ENCODE measurements around the gene NRG3. TPM values are rescaled to one million over a fixed set of nuclear protein-coding genes. Genes with fewer than 3 reads are reported as not detected.

Gene NRG3
- total RNA-seq, 1 experiment from 2014 or later, result not detected

DNA sequence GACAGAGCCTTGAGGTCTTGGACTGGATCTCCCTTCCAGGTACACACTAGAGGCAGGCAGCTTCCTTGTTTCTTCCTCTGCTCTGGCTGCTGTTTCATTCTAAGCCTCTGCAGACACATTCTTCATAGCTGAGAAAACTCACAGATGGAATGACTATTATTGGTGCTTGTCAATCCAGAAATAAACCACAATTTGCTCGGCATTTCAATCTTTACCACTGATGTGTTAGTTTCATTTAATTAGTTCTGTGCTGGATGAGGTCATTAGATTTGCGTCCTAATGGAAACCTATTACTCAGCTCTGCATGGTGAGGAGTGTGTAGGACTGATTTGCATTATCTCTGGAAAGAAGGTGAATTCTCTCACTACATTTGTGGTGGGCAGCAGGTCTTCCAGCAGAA is 392.5 kb downstream of the NRG3 start:
- H3K4me1 ChIP-seq (ENCODE audit: control insufficient read depth in 1 of 2, insufficient read depth in 2 of 2, low read length in 2 of 2), result no peaks in the 10 kb centered on the region
- TF ChIP-seq ZNF274 (IDR thresholded peaks at IDR 0.05; ENCODE audit: low read depth, low read length) (no peak), SP1 (IDR thresholded peaks at IDR 0.05; ENCODE audit: low read depth) (no peak), RAD21 (IDR thresholded peaks at IDR 0.05; ENCODE audit: low read depth) (no peak), POLR2AphosphoS5 (IDR thresholded peaks at IDR 0.05; ENCODE audit: low read depth, low read length) (no peak), FOSL1 (IDR thresholded peaks at IDR 0.05; ENCODE audit: low read depth) (no peak)
- TF ChIP-seq, protein P1, sequence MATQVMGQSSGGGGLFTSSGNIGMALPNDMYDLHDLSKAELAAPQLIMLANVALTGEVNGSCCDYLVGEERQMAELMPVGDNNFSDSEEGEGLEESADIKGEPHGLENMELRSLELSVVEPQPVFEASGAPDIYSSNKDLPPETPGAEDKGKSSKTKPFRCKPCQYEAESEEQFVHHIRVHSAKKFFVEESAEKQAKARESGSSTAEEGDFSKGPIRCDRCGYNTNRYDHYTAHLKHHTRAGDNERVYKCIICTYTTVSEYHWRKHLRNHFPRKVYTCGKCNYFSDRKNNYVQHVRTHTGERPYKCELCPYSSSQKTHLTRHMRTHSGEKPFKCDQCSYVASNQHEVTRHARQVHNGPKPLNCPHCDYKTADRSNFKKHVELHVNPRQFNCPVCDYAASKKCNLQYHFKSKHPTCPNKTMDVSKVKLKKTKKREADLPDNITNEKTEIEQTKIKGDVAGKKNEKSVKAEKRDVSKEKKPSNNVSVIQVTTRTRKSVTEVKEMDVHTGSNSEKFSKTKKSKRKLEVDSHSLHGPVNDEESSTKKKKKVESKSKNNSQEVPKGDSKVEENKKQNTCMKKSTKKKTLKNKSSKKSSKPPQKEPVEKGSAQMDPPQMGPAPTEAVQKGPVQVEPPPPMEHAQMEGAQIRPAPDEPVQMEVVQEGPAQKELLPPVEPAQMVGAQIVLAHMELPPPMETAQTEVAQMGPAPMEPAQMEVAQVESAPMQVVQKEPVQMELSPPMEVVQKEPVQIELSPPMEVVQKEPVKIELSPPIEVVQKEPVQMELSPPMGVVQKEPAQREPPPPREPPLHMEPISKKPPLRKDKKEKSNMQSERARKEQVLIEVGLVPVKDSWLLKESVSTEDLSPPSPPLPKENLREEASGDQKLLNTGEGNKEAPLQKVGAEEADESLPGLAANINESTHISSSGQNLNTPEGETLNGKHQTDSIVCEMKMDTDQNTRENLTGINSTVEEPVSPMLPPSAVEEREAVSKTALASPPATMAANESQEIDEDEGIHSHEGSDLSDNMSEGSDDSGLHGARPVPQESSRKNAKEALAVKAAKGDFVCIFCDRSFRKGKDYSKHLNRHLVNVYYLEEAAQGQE (IDR thresholded peaks at IDR 0.05; ENCODE audit: low read depth), result no peak
- TF ChIP-seq, protein P2, sequence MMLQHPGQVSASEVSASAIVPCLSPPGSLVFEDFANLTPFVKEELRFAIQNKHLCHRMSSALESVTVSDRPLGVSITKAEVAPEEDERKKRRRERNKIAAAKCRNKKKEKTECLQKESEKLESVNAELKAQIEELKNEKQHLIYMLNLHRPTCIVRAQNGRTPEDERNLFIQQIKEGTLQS (IDR thresholded peaks at IDR 0.05), result no peak
- no peaks in the 10 kb centered on the region for H4K20me1 ChIP-seq (ENCODE audit: insufficient read depth)
- H3K9me2 ChIP-seq (ENCODE audit: insufficient read depth), result no peaks in the 10 kb centered on the region
- DNase-seq (ENCODE audit: low read depth, low spot score), result no peak
- POLR2A ChIA-PET, result no interaction called here
- RAD21 ChIA-PET (ENCODE audit: low non-redundant PET in 1 of 2, low total read pairs in 2 of 2, uncharacterized antibody in 2 of 2, unreplicated experiment in 2 of 2), result no interaction called here
- no peaks in the 10 kb centered on the region for H3K36me3 ChIP-seq (ENCODE audit: control insufficient read depth in 1 of 2, insufficient read depth in 2 of 2, low read length in 2 of 2)
- H3K4me3 ChIP-seq (replicated peaks in 1 of 2; ENCODE audit: low read depth in 1 of 2, low read length in 2 of 2), result no peak overlapping the region
- CTCF ChIA-PET, result no interaction called here
- H3K9me3 ChIP-seq (ENCODE audit: control insufficient read depth in 1 of 2, insufficient read depth in 1 of 2, low read depth in 1 of 2, low read length in 2 of 2), result peaks cover 7 to 28% of the 10 kb centered on the region in 2 experiments; a peak in 2 of 4 replicates
- ATAC-seq, result no peak
- no peak overlapping the region for H3K27ac ChIP-seq (ENCODE audit: low read depth, low read length)
- no TSS peak for BruUV-seq (replicated peaks)
- no peaks in the 10 kb centered on the region for H3K79me2 ChIP-seq (ENCODE audit: insufficient read depth, low read length)
- no peak overlapping the region for H3K4me2 ChIP-seq (ENCODE audit: low read length)
- intact Hi-C loops (cut with micrococcal nuclease), result no loop called here
- no peak overlapping the region for H2AFZ ChIP-seq (ENCODE audit: low read depth, low read length, poor library complexity, severe bottlenecking)
- no peaks in the 10 kb centered on the region for H3K27me3 ChIP-seq (ENCODE audit: insufficient read depth, low read length)
- H3K9ac ChIP-seq (ENCODE audit: low read length), result no peak overlapping the region
